Upper lobe of left lung (tissue), 6 donors: ENCODE measurements around the gene RAI1. TPM values are rescaled to one million over a fixed set of nuclear protein-coding genes. Genes with fewer than 3 reads are reported as not detected.

Source experiments
- ATAC-seq, 2 donors: fragments of 200-7000 bp; cut with Tn5 transposase; one replicate each; pipeline ENCODE4 v1.9.1; 2022; ENCODE audit warnings: mild to moderate bottlenecking in 2 of 2, moderate library complexity in 2 of 2; ENCODE audit not compliant: low FRiP score in 2 of 2
- DNase-seq, 2 donors: peaks; one replicate each; pipeline ENCODE4 v3.0.0-alpha.2; 2019 to 2020
- H3K27ac ChIP-seq, 4 donors: fragments of 200-600 bp; sonication (generic); one replicate each; pipeline ENCODE4 v1.5.1; 2016 to 2019
- H3K27me3 ChIP-seq, 4 donors: fragments of 200-600 bp; sonication (generic); one replicate each; pipeline ENCODE4 v1.5.1; 2017 to 2019
- H3K36me3 ChIP-seq, 4 donors: fragments of 200-600 bp; sonication (generic); one replicate each; pipeline ENCODE4 v1.5.1; 2016 to 2019
- H3K4me1 ChIP-seq, 4 donors: fragments of 200-600 bp; sonication (generic); one replicate each; pipeline ENCODE4 v1.5.1; 2018 to 2019
- H3K4me3 ChIP-seq, 4 donors: fragments of 200-600 bp; sonication (generic); one replicate each; pipeline ENCODE4 v1.5.1; 2017 to 2019; ENCODE audit warnings: mild to moderate bottlenecking in 2 of 4, moderate library complexity in 1 of 4
- H3K9me3 ChIP-seq, 4 donors: fragments of 200-600 bp; sonication (generic); one replicate each; pipeline ENCODE4 v1.5.1; 2018 to 2019
- EP300 ChIP-seq, 4 donors: sonication (generic); formaldehyde crosslinking; IDR thresholded peaks; one replicate each; pipeline ENCODE4 v1.5.1; 2017; ENCODE audit warnings: antibody characterized with exemption in 4 of 4, control low read depth in 2 of 4
- POLR2A ChIP-seq, 4 donors: fragments of 450-650 bp; IDR thresholded peaks; one replicate each; pipeline ENCODE4 v1.5.1; 2016 to 2017; ENCODE audit warnings: antibody characterized with exemption in 4 of 4, mild to moderate bottlenecking in 2 of 4
- POLR2AphosphoS5 ChIP-seq, 2 donors: sonication (generic); formaldehyde crosslinking; IDR thresholded peaks; one replicate each; pipeline ENCODE4 v1.5.1; 2017; ENCODE audit warnings: antibody characterized with exemption in 2 of 2
- WGBS, 2 donors: methylation state at CpG; one replicate each; pipeline ENCODE4 v1.1.5; 2017 to 2018; 5-methylcytosine and 5-hydroxymethylcytosine counted together
- total RNA-seq, 6 donors: library from RNA; depleted of rRNA in 4 of 6; stranded (reverse); fragments of >200 nt in 4 of 6; gene quantifications; one replicate each; pipeline versions ENCODE4 v1.1.0 to v1.2.1, GENCODE V29; 2016 to 2021
- TF ChIP-seq, protein P1 (sequence below), 6 experiments: fragments of 450-650 bp in 4 of 6; fragments of 200-600 bp in 2 of 6; sonication (generic) in 2 of 6; IDR thresholded peaks; one replicate each; pipeline ENCODE4 v1.5.1; 2016 to 2019; ENCODE audit warnings: antibody characterized with exemption in 6 of 6
- donor health status: DM: no; HTN: no; CAD: no; lungs with moderate emphysema.
- donor health status: DM: no; HTN: yes; CAD: no; lungs with severe emphysema.

The RAI1 gene
- total RNA-seq, 6 donors from 2014 or later = 33.8 to 76.6 (median 41.2) TPM

DNA sequence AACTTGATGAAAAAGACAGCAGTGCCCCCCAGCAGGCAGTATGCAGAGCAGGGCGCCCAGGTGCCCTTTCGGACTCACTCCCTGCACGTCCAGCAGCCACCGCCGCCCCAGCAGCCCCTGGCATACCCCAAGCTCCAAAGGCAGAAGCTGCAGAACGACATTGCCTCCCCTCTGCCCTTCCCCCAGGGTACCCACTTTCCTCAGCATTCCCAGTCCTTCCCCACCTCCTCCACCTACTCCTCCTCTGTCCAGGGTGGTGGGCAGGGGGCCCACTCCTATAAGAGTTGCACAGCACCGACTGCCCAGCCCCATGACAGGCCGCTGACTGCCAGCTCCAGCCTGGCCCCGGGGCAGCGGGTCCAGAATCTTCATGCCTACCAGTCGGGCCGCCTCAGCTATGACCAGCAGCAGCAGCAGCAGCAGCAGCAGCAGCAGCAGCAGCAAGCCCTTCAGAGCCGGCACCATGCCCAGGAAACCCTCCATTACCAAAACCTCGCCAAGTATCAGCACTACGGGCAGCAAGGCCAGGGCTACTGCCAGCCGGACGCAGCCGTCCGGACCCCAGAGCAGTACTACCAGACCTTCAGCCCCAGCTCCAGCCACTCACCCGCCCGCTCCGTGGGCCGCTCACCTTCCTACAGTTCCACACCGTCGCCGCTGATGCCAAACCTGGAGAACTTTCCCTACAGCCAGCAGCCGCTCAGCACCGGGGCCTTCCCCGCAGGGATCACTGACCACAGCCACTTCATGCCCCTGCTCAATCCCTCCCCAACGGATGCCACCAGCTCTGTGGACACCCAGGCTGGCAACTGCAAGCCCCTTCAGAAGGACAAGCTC is 112.3 kb downstream of the RAI1 start:
- Histone ChIP-seq H3K27ac (no peak overlapping the region), H3K36me3 (peaks cover 3 to 57% (median 49%) of the 10 kb centered on the region in 4 donors), H3K4me1 (peaks cover 7 to 34% (median 17%) of the 10 kb centered on the region in 4 donors), H3K9me3 (no peaks in the 10 kb centered on the region), H3K27me3 (no peaks in the 10 kb centered on the region), H3K4me3 (no peak overlapping the region)
- DNase-seq (peak in 1 of 2 donors; percentile 81), ATAC-seq (no peak)
- TF ChIP-seq POLR2A (IDR thresholded peaks at IDR 0.05) (no peak), POLR2AphosphoS5 (IDR thresholded peaks at IDR 0.05) (no peak), EP300 (IDR thresholded peaks at IDR 0.05) (no peak)
- TF ChIP-seq, protein P1, sequence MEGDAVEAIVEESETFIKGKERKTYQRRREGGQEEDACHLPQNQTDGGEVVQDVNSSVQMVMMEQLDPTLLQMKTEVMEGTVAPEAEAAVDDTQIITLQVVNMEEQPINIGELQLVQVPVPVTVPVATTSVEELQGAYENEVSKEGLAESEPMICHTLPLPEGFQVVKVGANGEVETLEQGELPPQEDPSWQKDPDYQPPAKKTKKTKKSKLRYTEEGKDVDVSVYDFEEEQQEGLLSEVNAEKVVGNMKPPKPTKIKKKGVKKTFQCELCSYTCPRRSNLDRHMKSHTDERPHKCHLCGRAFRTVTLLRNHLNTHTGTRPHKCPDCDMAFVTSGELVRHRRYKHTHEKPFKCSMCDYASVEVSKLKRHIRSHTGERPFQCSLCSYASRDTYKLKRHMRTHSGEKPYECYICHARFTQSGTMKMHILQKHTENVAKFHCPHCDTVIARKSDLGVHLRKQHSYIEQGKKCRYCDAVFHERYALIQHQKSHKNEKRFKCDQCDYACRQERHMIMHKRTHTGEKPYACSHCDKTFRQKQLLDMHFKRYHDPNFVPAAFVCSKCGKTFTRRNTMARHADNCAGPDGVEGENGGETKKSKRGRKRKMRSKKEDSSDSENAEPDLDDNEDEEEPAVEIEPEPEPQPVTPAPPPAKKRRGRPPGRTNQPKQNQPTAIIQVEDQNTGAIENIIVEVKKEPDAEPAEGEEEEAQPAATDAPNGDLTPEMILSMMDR (IDR thresholded peaks at IDR 0.05) = no peak
- WGBS, 2 donors = 93 to 96% methylated on average over 25 to 30 of the region's 30 CpGs

- no peak overlapping the region for H3K4me3 ChIP-seq
- peaks cover 3 to 64% (median 54%) of the 10 kb centered on the region in 4 donors for H3K36me3 ChIP-seq
- 95 to 96% methylated on average over 14 to 31 of the region's 31 CpGs for WGBS, 2 donors
These were observed 113.1 kb downstream of the RAI1 start for GRCh38 chr17:17794382-17794781.

DNA sequence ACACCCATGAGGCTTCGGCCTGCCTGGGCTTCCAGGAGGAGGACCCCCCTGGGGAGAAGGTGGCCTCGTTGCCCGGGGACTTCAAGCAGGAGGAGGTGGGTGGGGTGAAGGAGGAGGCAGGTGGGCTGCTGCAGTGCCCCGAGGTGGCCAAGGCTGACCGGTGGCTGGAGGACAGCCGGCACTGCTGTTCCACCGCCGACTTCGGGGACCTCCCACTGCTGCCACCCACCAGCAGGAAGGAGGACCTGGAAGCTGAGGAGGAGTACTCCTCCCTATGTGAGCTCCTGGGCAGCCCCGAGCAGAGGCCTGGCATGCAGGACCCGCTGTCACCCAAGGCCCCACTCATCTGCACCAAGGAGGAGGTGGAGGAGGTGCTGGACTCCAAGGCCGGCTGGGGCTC is 114.0 kb downstream of the RAI1 start:
- no peak for TF ChIP-seq POLR2AphosphoS5 (IDR thresholded peaks at IDR 0.05)
- no peak for TF ChIP-seq EP300 (IDR thresholded peaks at IDR 0.05)
- TF ChIP-seq, protein P1 (IDR thresholded peaks at IDR 0.05) = no peak
- TF ChIP-seq POLR2A (IDR thresholded peaks at IDR 0.05) = no peak
- ATAC-seq (no peak), DNase-seq (peak in 1 of 2 donors; percentile 68)
- Histone ChIP-seq H3K4me3 (no peak overlapping the region), H3K27me3 (no peaks in the 10 kb centered on the region), H3K27ac (no peak overlapping the region), H3K9me3 (no peaks in the 10 kb centered on the region), H3K36me3 (peaks cover 3 to 71% (median 54%) of the 10 kb centered on the region in 4 donors), H3K4me1 (peaks cover 7 to 26% (median 15%) of the 10 kb centered on the region in 4 donors)
- WGBS, 2 donors = 95% methylated on average over 10 of the region's 12 CpGs; no CpG with 5 or more reads in 1 of the 2 donors

More at GRCh38 chr17:17794382-17794781, 113.1 kb downstream of the RAI1 start:
- H3K27me3 ChIP-seq = no peaks in the 10 kb centered on the region
- TF ChIP-seq POLR2AphosphoS5 (IDR thresholded peaks at IDR 0.05) = no peak
- no peak for TF ChIP-seq EP300 (IDR thresholded peaks at IDR 0.05)
- TF ChIP-seq, protein P1 (IDR thresholded peaks at IDR 0.05) = no peak
- TF ChIP-seq POLR2A (IDR thresholded peaks at IDR 0.05) = no peak
- peak in 1 of 2 donors; percentile 73 for DNase-seq
- no peak overlapping the region for H3K27ac ChIP-seq
- no peaks in the 10 kb centered on the region for H3K9me3 ChIP-seq
- peaks cover 7 to 34% (median 17%) of the 10 kb centered on the region in 4 donors for H3K4me1 ChIP-seq
- no peak for ATAC-seq

- no peak for ATAC-seq
- Histone ChIP-seq H3K27me3 (no peaks in the 10 kb centered on the region), H3K4me3 (no peak overlapping the region), H3K9me3 (no peaks in the 10 kb centered on the region), H3K4me1 (peaks cover 7 to 23% (median 15%) of the 10 kb centered on the region in 4 donors), H3K27ac (no peak overlapping the region), H3K36me3 (peaks cover 3 to 74% (median 54%) of the 10 kb centered on the region in 4 donors)
- TF ChIP-seq POLR2AphosphoS5 (IDR thresholded peaks at IDR 0.05) (no peak), POLR2A (IDR thresholded peaks at IDR 0.05) (no peak), EP300 (IDR thresholded peaks at IDR 0.05) (no peak)
- TF ChIP-seq, protein P1 (IDR thresholded peaks at IDR 0.05) = no peak
- WGBS, 2 donors = 97 to 98% methylated on average over 14 to 31 of the region's 40 CpGs
- peak in 1 of 2 donors; percentile 72 for DNase-seq
These were observed 114.9 kb downstream of the RAI1 start for GRCh38 chr17:17795946-17796786.
